Fibroblast of the conjunctiva (primary cell): ENCODE results near the gene ARHGAP18.

Experiments used
- DNase-seq: peaks from one replicate; pipeline ENCODE4 v3.0.0-alpha.2; 2010; ENCODE audit warnings: low read depth

The ARHGAP18 gene

GRCh38 chr6:129725341-129725740, 15.4 kb upstream of the ARHGAP18 start:
- no peak for DNase-seq

- DNase-seq: no peak
Observed at GRCh38 chr6:129719692-129720091, 9.7 kb upstream of the ARHGAP18 start.

- no peak for DNase-seq
Observed at GRCh38 chr6:129717277-129717676, 7.3 kb upstream of the ARHGAP18 start.

GRCh38 chr6:129713806-129714333, 3.9 kb upstream of the ARHGAP18 start:
- DNase-seq: no peak

GRCh38 chr6:129711271-129711631, 1.3 kb upstream of the ARHGAP18 start:
- DNase-seq: no peak

- DNase-seq: no peak
Observed at GRCh38 chr6:129710450-129711270, 683 bp upstream of the ARHGAP18 start.

- peak; percentile 73 for DNase-seq
Observed at GRCh38 chr6:129709196-129709768, 695 bp downstream of the ARHGAP18 start.

GRCh38 chr6:129708496-129709195, 1.3 kb downstream of the ARHGAP18 start:
- no peak for DNase-seq

- DNase-seq: no peak
Observed at GRCh38 chr6:129707882-129708495, 2.0 kb downstream of the ARHGAP18 start.

GRCh38 chr6:129707028-129707427, 2.9 kb downstream of the ARHGAP18 start:
- no peak for DNase-seq

- DNase-seq: no peak
Observed at GRCh38 chr6:129705212-129705611, 4.8 kb downstream of the ARHGAP18 start.

GRCh38 chr6:129704708-129705107, 5.3 kb downstream of the ARHGAP18 start:
- no peak for DNase-seq

GRCh38 chr6:129701721-129702455, 8.1 kb downstream of the ARHGAP18 start:
- DNase-seq: no peak

- DNase-seq: no peak
Observed at GRCh38 chr6:129700666-129701065, 9.3 kb downstream of the ARHGAP18 start.

GRCh38 chr6:129699659-129700058, 10.3 kb downstream of the ARHGAP18 start:
- DNase-seq: no peak

- no peak for DNase-seq
Observed at GRCh38 chr6:129698430-129698829, 11.5 kb downstream of the ARHGAP18 start.

- DNase-seq: no peak
Observed at GRCh38 chr6:129697788-129698187, 12.2 kb downstream of the ARHGAP18 start.

GRCh38 chr6:129696843-129697242, 13.1 kb downstream of the ARHGAP18 start:
- DNase-seq: no peak

GRCh38 chr6:129696028-129696418, 14.0 kb downstream of the ARHGAP18 start:
- DNase-seq: no peak

- DNase-seq: no peak
Observed at GRCh38 chr6:129695373-129696027, 14.5 kb downstream of the ARHGAP18 start.

GRCh38 chr6:129694036-129694435, 15.9 kb downstream of the ARHGAP18 start:
- no peak for DNase-seq
